Mononuclear cell (primary cell): ENCODE results near the gene TNNI3K. TPM values are rescaled to one million over a fixed set of nuclear protein-coding genes. Genes with fewer than 3 reads are reported as not detected.

Experiments
- H3K27me3 ChIP-seq: 2 replicates; pipeline ENCODE4 v1.6.0; 2011; ENCODE audit warnings: low read length, control low read depth; ENCODE audit not compliant: insufficient read depth
- H3K4me1 ChIP-seq: 2 replicates; pipeline ENCODE4 v1.5.1; 2011; ENCODE audit warnings: mild to moderate bottlenecking, low read length, control low read depth; ENCODE audit not compliant: insufficient read depth
- H3K4me3 ChIP-seq: 2 replicates; pipeline ENCODE4 v1.5.1; 2011; ENCODE audit warnings: mild to moderate bottlenecking, low read length, moderate library complexity
- H3K9me3 ChIP-seq: 2 replicates; pipeline ENCODE4 v1.5.1; 2011; ENCODE audit warnings: low read depth, mild to moderate bottlenecking, control low read depth, low read length
- total RNA-seq: library from RNA; depleted of rRNA; stranded (reverse); fragments of >200 nt; gene quantifications from one replicate; pipeline ENCODE4 v1.2.3, GENCODE V29; 2012

TNNI3K gene
- total RNA-seq, 1 donor = 0.94 TPM

GRCh38 chr1:74396462-74396861 lies 161.3 kb downstream of the TNNI3K start:
- no peaks in the 10 kb centered on the region for H3K9me3 ChIP-seq
- H3K4me1 ChIP-seq = no peaks in the 10 kb centered on the region
- H3K4me3 ChIP-seq = no peak overlapping the region
- H3K27me3 ChIP-seq = no peaks in the 10 kb centered on the region

- Histone ChIP-seq H3K27me3 (no peaks in the 10 kb centered on the region), H3K9me3 (no peaks in the 10 kb centered on the region), H3K4me1 (no peaks in the 10 kb centered on the region), H3K4me3 (no peak overlapping the region)
Observed at GRCh38 chr1:74396933-74397332, 161.7 kb downstream of the TNNI3K start.

GRCh38 chr1:74399249-74399648 lies 164.1 kb downstream of the TNNI3K start:
- Histone ChIP-seq H3K27me3 (no peaks in the 10 kb centered on the region), H3K4me1 (no peaks in the 10 kb centered on the region), H3K4me3 (no peak overlapping the region), H3K9me3 (no peaks in the 10 kb centered on the region)

- H3K27me3 ChIP-seq = no peaks in the 10 kb centered on the region
- H3K4me3 ChIP-seq = no peak overlapping the region
Observed at GRCh38 chr1:74402873-74403272, 167.7 kb downstream of the TNNI3K start.

DNA sequence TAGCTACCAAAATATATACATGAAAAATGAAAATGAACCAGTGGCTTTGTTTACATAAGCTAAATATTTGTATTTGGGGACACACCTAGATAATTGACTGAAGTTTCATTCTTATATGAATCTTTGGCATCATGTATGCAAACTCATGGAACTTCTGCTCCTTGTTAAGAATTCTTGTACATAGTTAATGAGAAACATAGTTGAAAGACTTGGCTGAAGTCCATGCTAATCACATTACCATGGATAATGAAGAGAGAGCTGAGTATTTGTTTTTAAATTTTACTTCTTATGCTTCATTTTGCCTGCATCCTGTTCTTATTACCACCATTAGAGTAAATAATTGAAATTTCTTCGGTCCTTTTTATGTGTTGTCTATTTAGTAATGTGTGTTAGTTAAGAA lies 168.4 kb downstream of the TNNI3K start:
- Histone ChIP-seq H3K4me3 (no peak overlapping the region), H3K4me1 (no peaks in the 10 kb centered on the region), H3K27me3 (no peaks in the 10 kb centered on the region), H3K9me3 (no peaks in the 10 kb centered on the region)

More at GRCh38 chr1:74402873-74403272, 167.7 kb downstream of the TNNI3K start:
- H3K4me1 ChIP-seq = no peaks in the 10 kb centered on the region
- no peaks in the 10 kb centered on the region for H3K9me3 ChIP-seq

DNA sequence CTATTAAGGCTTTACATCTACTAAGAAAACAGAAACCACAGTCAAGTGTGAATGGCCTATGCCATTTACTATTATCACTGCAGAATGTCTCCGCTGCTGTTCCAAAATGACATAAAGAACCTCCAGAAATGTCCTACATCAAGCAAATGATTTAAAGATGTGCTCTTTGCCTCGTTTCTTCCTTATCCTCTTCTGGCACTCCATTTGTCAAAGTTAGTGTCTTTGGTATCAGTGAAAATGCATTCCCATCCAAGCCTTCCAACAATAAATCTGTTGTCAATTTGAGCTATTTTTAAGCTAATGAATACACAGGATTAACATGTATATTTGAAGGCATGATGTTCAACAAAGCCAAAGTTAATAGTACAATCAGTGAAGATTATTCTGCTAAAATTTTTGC lies 171.6 kb downstream of the TNNI3K start:
- H3K4me1 ChIP-seq = no peaks in the 10 kb centered on the region
- no peaks in the 10 kb centered on the region for H3K9me3 ChIP-seq
- no peaks in the 10 kb centered on the region for H3K27me3 ChIP-seq
- no peak overlapping the region for H3K4me3 ChIP-seq

DNA sequence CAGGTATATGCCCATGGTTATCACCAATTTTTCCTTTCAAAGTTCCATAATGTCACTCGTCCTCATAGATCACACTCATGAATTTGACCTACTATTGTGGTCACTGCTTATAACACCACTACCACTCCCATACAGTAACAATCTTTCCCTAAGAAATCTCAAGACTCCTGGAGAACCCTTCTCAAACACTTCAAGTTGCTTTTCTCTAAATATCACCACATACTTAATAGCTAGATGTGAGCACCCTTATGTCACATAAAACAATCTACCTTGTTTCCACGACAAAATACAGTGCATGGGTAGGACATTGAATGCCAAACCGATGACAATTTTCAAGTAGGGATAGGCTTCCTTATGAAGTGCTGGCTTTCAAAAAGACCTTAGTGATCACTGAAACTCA lies 172.7 kb downstream of the TNNI3K start:
- Histone ChIP-seq H3K4me3 (no peak overlapping the region), H3K9me3 (no peaks in the 10 kb centered on the region), H3K4me1 (no peaks in the 10 kb centered on the region), H3K27me3 (no peaks in the 10 kb centered on the region)

GRCh38 chr1:74412244-74412643 lies 177.1 kb downstream of the TNNI3K start:
- Histone ChIP-seq H3K27me3 (no peaks in the 10 kb centered on the region), H3K4me3 (no peak overlapping the region), H3K9me3 (no peaks in the 10 kb centered on the region), H3K4me1 (no peaks in the 10 kb centered on the region)

DNA sequence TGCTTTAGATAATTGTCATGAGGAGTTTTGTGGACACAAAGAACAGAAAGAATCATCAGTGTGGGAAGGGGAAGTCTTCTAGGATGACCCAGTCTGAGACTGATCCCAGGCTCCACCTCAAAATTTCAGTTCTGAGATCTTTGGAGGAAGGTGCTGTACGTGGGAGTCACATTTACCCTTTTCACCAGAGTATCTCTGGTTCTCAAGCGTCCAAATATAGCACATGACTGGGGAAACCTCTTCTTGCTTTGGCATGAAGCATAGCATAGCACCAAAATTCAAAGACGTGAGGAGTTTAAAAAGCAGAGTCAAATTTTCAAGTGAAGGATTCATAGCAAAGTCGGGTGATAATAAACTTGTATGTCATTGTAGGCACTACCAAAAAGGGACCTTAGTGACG lies 180.7 kb downstream of the TNNI3K start:
- Histone ChIP-seq H3K27me3 (no peaks in the 10 kb centered on the region), H3K9me3 (no peaks in the 10 kb centered on the region), H3K4me3 (no peak overlapping the region), H3K4me1 (no peaks in the 10 kb centered on the region)

DNA sequence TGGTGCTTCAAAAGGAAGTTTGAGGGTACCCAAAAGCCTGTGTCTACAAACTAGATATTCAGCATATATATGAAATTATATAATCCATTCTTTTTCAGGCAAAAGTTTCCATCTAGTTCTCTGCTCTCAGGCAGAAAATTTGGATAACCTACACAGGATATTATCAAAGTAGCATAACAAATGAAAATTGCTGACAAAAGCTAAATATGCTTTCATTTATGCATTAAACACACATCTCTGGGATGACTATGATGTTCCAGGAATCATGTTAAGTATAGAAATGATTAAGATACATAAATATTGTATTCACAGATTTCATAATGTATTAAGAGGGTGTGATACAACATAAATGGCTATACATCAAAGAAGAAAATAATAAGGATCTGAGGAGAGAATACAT lies 184.4 kb downstream of the TNNI3K start:
- no peaks in the 10 kb centered on the region for H3K27me3 ChIP-seq
- H3K4me1 ChIP-seq = no peaks in the 10 kb centered on the region
- H3K9me3 ChIP-seq = no peaks in the 10 kb centered on the region
- H3K4me3 ChIP-seq = no peak overlapping the region

DNA sequence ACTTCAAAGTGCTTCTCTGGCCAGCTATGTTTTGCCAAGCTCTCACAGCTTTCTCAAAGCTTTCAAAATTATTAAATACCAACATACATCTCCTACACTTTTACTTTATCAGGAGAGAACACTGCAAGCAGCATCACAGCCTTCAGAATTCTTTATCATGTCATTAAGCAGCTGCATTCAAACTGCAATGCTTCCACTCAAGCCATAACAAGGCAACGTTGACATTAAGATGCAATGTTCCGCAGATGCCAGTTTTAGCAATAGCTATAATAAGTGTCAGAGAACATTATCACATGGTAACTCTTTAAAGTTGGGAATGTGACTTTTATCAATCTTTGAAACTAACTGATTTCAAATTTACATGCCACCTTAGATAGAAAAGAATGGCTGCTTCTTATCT lies 185.3 kb downstream of the TNNI3K start:
- Histone ChIP-seq H3K9me3 (no peaks in the 10 kb centered on the region), H3K4me3 (no peak overlapping the region), H3K27me3 (no peaks in the 10 kb centered on the region), H3K4me1 (no peaks in the 10 kb centered on the region)

GRCh38 chr1:74422421-74423292 lies 187.5 kb downstream of the TNNI3K start:
- H3K27me3 ChIP-seq = no peaks in the 10 kb centered on the region
- no peaks in the 10 kb centered on the region for H3K9me3 ChIP-seq
- H3K4me1 ChIP-seq = no peaks in the 10 kb centered on the region
- H3K4me3 ChIP-seq = no peak overlapping the region

- H3K4me1 ChIP-seq = no peaks in the 10 kb centered on the region
- no peaks in the 10 kb centered on the region for H3K9me3 ChIP-seq
- H3K27me3 ChIP-seq = no peaks in the 10 kb centered on the region
- no peak overlapping the region for H3K4me3 ChIP-seq
Observed at GRCh38 chr1:74423471-74423870, 188.3 kb downstream of the TNNI3K start.

DNA sequence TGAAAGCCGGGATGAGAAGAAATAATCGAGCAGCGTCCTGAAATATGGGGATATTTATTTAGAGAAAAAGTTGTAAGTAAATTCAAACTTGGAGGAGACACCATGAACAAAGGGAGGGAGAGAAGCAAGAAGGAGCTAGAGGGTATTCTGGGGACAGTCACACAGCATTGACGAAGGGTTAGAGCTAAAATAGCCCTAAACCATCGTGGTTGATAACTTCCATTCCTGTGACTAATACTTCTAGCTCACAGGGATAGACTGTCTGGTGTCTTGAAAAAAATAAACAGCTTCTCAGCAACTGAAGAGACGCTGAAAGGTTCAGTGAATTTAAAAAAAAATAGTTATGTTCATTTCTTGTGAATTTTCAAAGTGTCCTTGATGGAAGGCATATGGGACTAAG lies 190.5 kb downstream of the TNNI3K start:
- H3K4me3 ChIP-seq = no peak overlapping the region
- no peaks in the 10 kb centered on the region for H3K9me3 ChIP-seq
- no peaks in the 10 kb centered on the region for H3K4me1 ChIP-seq
- H3K27me3 ChIP-seq = no peaks in the 10 kb centered on the region

DNA sequence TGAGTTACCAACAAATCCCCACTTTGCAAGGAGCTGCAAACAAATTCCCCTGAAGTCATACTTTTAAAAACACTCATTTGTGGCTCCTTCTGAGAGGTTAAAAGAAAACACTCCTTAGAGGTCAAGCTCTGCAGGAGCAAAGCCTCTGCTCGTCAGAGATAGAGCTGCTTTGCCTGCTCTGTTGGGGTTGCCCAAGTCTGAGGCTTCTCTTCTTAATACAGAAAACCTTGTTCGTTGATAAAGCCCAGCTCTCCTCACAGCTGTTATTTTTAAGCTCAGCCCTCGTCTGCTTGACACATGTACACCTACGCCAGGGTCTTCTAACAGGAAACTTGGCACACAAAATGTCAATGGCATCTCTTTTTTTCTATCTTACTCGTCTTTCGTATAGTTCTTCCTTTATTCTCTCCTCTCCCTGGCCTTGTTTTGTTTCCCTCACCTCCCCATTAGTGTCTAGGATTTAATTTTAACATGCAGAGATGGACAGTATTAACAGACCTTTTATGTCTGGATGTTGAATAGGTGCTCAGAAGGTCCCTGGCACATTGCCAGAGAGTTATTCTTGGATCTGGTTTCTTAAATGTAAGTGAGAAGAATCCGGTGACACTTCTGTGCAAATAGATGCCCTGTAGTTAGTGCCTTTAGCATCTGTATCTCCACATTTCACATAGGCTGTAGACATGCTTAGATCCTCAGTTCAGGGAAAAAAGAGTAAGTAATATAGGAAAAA lies 191.2 kb downstream of the TNNI3K start:
- Histone ChIP-seq H3K4me3 (no peak overlapping the region), H3K9me3 (no peaks in the 10 kb centered on the region), H3K4me1 (no peaks in the 10 kb centered on the region), H3K27me3 (no peaks in the 10 kb centered on the region)
